Fibroblast of skin of abdomen (primary cell): Measurements from ENCODE around the gene NAP1L4.
A peak's percentile ranks its signal among the peaks of the same experiment; 100 is the strongest.
"Not testable (repeated sequence)": the region's sequence is repeated elsewhere in the genome, so short reads cannot be mapped to it uniquely, and the experiment has no call there.

ENCODE experiments used
- DNase-seq: peaks from one replicate; pipeline ENCODE4 v3.0.0-alpha.2; 2013

Gene NAP1L4

GRCh38 chr11:2921742-2922493, 70.2 kb downstream of the NAP1L4 start:
- DNase-seq, result no peak

- DNase-seq, result no peak
These were observed 70.9 kb downstream of the NAP1L4 start for GRCh38 chr11:2921261-2921660.

GRCh38 chr11:2920343-2920742, 71.8 kb downstream of the NAP1L4 start:
- DNase-seq, result no peak

- DNase-seq, result no peak
These were observed 72.3 kb downstream of the NAP1L4 start for GRCh38 chr11:2919837-2920236.

GRCh38 chr11:2919188-2919587, 72.9 kb downstream of the NAP1L4 start:
- no peak for DNase-seq

- no peak for DNase-seq
These were observed 74.2 kb downstream of the NAP1L4 start for GRCh38 chr11:2917842-2918490.

GRCh38 chr11:2916892-2917645, 75.1 kb downstream of the NAP1L4 start:
- DNase-seq, result no peak

GRCh38 chr11:2916114-2916891, 75.8 kb downstream of the NAP1L4 start:
- no peak for DNase-seq

- DNase-seq, result no peak
These were observed 76.7 kb downstream of the NAP1L4 start for GRCh38 chr11:2915473-2915872.

- DNase-seq, result no peak
These were observed 77.5 kb downstream of the NAP1L4 start for GRCh38 chr11:2914455-2915195.

GRCh38 chr11:2913776-2914175, 78.4 kb downstream of the NAP1L4 start:
- no peak for DNase-seq

- no peak for DNase-seq
These were observed 79.1 kb downstream of the NAP1L4 start for GRCh38 chr11:2913019-2913431.

GRCh38 chr11:2912498-2912897, 79.6 kb downstream of the NAP1L4 start:
- peak; percentile 83 for DNase-seq

- DNase-seq, result no peak
These were observed 80.2 kb downstream of the NAP1L4 start for GRCh38 chr11:2911785-2912391.

GRCh38 chr11:2911088-2911784, 80.9 kb downstream of the NAP1L4 start:
- no peak for DNase-seq

- no peak for DNase-seq
These were observed 81.7 kb downstream of the NAP1L4 start for GRCh38 chr11:2910401-2910955.

GRCh38 chr11:2909133-2909902, 82.8 kb downstream of the NAP1L4 start:
- DNase-seq, result no peak

- DNase-seq, result no peak
These were observed 84.0 kb downstream of the NAP1L4 start for GRCh38 chr11:2908130-2908529.

- DNase-seq, result not testable (repeated sequence)
These were observed 86.8 kb downstream of the NAP1L4 start for GRCh38 chr11:2905299-2905698.
